ENCODE measurements around the gene SHKBP1.
"Not testable (repeated sequence)": the region's sequence is repeated elsewhere in the genome, so short reads cannot be mapped to it uniquely, and the experiment has no call there.

SHKBP1 gene

GRCh38 chr19:40559394-40559793, 17.3 kb upstream of the SHKBP1 start:
- TF ChIP-seq, protein P1, sequence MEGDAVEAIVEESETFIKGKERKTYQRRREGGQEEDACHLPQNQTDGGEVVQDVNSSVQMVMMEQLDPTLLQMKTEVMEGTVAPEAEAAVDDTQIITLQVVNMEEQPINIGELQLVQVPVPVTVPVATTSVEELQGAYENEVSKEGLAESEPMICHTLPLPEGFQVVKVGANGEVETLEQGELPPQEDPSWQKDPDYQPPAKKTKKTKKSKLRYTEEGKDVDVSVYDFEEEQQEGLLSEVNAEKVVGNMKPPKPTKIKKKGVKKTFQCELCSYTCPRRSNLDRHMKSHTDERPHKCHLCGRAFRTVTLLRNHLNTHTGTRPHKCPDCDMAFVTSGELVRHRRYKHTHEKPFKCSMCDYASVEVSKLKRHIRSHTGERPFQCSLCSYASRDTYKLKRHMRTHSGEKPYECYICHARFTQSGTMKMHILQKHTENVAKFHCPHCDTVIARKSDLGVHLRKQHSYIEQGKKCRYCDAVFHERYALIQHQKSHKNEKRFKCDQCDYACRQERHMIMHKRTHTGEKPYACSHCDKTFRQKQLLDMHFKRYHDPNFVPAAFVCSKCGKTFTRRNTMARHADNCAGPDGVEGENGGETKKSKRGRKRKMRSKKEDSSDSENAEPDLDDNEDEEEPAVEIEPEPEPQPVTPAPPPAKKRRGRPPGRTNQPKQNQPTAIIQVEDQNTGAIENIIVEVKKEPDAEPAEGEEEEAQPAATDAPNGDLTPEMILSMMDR (IDR thresholded peaks at IDR 0.05; ENCODE audit: low read depth, low read length, poor library complexity, severe bottlenecking): no peak
- TF ChIP-seq EZH2phosphoT487 (IDR thresholded peaks at IDR 0.05; ENCODE audit: borderline replicate concordance, low read length): no peak

DNA sequence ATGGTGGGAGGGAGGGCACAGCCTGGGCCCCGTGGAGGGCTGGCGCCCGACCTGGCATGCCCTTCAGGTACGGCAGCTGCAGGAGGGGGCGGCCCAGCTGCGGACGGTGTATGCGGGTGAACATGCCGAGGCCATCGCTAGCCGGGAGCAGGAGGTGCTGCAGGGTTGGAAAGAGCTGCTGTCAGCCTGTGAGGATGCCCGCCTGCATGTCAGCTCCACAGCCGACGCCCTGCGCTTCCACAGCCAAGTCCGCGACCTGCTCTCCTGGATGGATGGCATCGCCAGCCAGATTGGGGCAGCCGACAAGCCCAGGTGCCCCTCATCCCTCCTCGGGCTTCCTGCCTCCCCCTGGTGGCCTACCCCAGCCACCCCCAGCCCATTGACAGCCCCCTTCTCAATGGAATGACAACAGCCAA, 16.6 kb upstream of the SHKBP1 start:
- H3K9me2 ChIP-seq (replicated peaks; ENCODE audit: control insufficient read depth, low read length): no peaks in the 10 kb centered on the region
- H3F3A ChIP-seq (ENCODE audit: control insufficient read depth, insufficient read depth): no peaks in the 10 kb centered on the region
- H3K27me3 ChIP-seq (ENCODE audit: control insufficient read depth, low read length): no peaks in the 10 kb centered on the region
- no peak overlapping the region for H3K27ac ChIP-seq (ENCODE audit: low read depth, low read length)
- no peaks in the 10 kb centered on the region for H3K79me2 ChIP-seq (ENCODE audit: control insufficient read depth, low read length)
- no peaks in the 10 kb centered on the region for H3K9me3 ChIP-seq (ENCODE audit: control insufficient read depth, insufficient read depth, low read length)
- no peaks in the 10 kb centered on the region for H3K36me3 ChIP-seq (ENCODE audit: control insufficient read depth, low read length)
- H3K4me2 ChIP-seq (ENCODE audit: low read length): no peak overlapping the region
- no peaks in the 10 kb centered on the region for H4K20me1 ChIP-seq (ENCODE audit: control insufficient read depth, insufficient read depth, low read depth, low read length)
- no peaks in the 10 kb centered on the region for H3K4me1 ChIP-seq (ENCODE audit: control insufficient read depth, low read length)
- TF ChIP-seq EZH2phosphoT487 (IDR thresholded peaks at IDR 0.05; ENCODE audit: borderline replicate concordance, low read length): no peak
- TF ChIP-seq, protein P1 (IDR thresholded peaks at IDR 0.05; ENCODE audit: low read depth, low read length, poor library complexity, severe bottlenecking): no peak
- no peak overlapping the region for H3K4me3 ChIP-seq (ENCODE audit: low read length)

More at GRCh38 chr19:40559394-40559793, 17.3 kb upstream of the SHKBP1 start:
- Histone ChIP-seq H4K20me1 (ENCODE audit: control insufficient read depth, insufficient read depth, low read depth, low read length) (no peaks in the 10 kb centered on the region), H3K27ac (ENCODE audit: low read depth, low read length) (no peak overlapping the region), H3K4me1 (ENCODE audit: control insufficient read depth, low read length) (no peaks in the 10 kb centered on the region), H3K4me2 (ENCODE audit: low read length) (no peak overlapping the region), H3K36me3 (ENCODE audit: control insufficient read depth, low read length) (no peaks in the 10 kb centered on the region), H3F3A (ENCODE audit: control insufficient read depth, insufficient read depth) (no peaks in the 10 kb centered on the region), H3K79me2 (ENCODE audit: control insufficient read depth, low read length) (no peaks in the 10 kb centered on the region), H3K27me3 (ENCODE audit: control insufficient read depth, low read length) (no peaks in the 10 kb centered on the region), H3K9me2 (replicated peaks; ENCODE audit: control insufficient read depth, low read length) (no peaks in the 10 kb centered on the region), H3K9me3 (ENCODE audit: control insufficient read depth, insufficient read depth, low read length) (no peaks in the 10 kb centered on the region), H3K4me3 (ENCODE audit: low read length) (no peak overlapping the region)

GRCh38 chr19:40561947-40562346, 14.7 kb upstream of the SHKBP1 start:
- no peaks in the 10 kb centered on the region for H3K4me1 ChIP-seq (ENCODE audit: control insufficient read depth, low read length)
- no peaks in the 10 kb centered on the region for H4K20me1 ChIP-seq (ENCODE audit: control insufficient read depth, insufficient read depth, low read depth, low read length)
- H3K27me3 ChIP-seq (ENCODE audit: control insufficient read depth, low read length): peaks cover 12% of the 10 kb centered on the region
- no peak overlapping the region for H3K4me2 ChIP-seq (ENCODE audit: low read length)
- TF ChIP-seq, protein P1 (IDR thresholded peaks at IDR 0.05; ENCODE audit: low read depth, low read length, poor library complexity, severe bottlenecking): no peak
- TF ChIP-seq EZH2phosphoT487 (IDR thresholded peaks at IDR 0.05; ENCODE audit: borderline replicate concordance, low read length): no peak
- no peaks in the 10 kb centered on the region for H3F3A ChIP-seq (ENCODE audit: control insufficient read depth, insufficient read depth)
- no peak overlapping the region for H3K27ac ChIP-seq (ENCODE audit: low read depth, low read length)
- H3K9me2 ChIP-seq (replicated peaks; ENCODE audit: control insufficient read depth, low read length): no peaks in the 10 kb centered on the region
- no peak overlapping the region for H3K4me3 ChIP-seq (ENCODE audit: low read length)
- no peaks in the 10 kb centered on the region for H3K79me2 ChIP-seq (ENCODE audit: control insufficient read depth, low read length)
- H3K36me3 ChIP-seq (ENCODE audit: control insufficient read depth, low read length): no peaks in the 10 kb centered on the region
- H3K9me3 ChIP-seq (ENCODE audit: control insufficient read depth, insufficient read depth, low read length): no peaks in the 10 kb centered on the region

- H3F3A ChIP-seq (ENCODE audit: control insufficient read depth, insufficient read depth); H3K79me2 ChIP-seq (ENCODE audit: control insufficient read depth, low read length); H3K36me3 ChIP-seq (ENCODE audit: control insufficient read depth, low read length); H3K4me1 ChIP-seq (ENCODE audit: control insufficient read depth, low read length); H3K4me3 ChIP-seq (ENCODE audit: low read length); H3K4me2 ChIP-seq (ENCODE audit: low read length); H3K9me2 ChIP-seq (replicated peaks; ENCODE audit: control insufficient read depth, low read length); H3K27ac ChIP-seq (ENCODE audit: low read depth, low read length); H3K9me3 ChIP-seq (ENCODE audit: control insufficient read depth, insufficient read depth, low read length); H4K20me1 ChIP-seq (ENCODE audit: control insufficient read depth, insufficient read depth, low read depth, low read length): not testable (repeated sequence)
- peaks cover 33% of the 10 kb centered on the region for H3K27me3 ChIP-seq (ENCODE audit: control insufficient read depth, low read length)
Observed at GRCh38 chr19:40564535-40564934, 12.1 kb upstream of the SHKBP1 start.

Data from DOHH2 (cell line).